ENCODE measurements around the gene ZBTB16.
A peak's percentile ranks its signal among the peaks of the same experiment; 100 is the strongest.

The ZBTB16 gene

DNA sequence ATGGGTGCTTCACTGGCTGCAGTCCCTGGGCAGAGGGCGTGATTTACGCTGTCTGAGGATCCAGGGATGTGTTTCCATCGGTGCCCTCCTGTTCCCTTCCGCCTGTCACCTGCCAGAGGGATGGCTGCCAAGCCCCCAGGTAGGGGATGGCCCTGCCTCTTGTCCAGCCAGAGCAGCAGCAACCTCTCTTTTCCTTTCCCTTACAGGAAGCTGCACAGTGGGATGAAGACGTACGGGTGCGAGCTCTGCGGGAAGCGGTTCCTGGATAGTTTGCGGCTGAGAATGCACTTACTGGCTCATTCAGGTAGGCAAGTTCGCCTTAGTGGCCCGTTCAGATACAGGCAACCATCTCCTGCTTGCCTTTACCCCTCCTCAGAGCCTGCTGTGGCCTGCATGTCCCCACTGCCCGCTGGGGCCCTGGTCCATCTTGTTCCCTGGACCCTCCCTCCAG lies 96.6 kb downstream of the ZBTB16 start:
- no peak for DNase-seq

DNA sequence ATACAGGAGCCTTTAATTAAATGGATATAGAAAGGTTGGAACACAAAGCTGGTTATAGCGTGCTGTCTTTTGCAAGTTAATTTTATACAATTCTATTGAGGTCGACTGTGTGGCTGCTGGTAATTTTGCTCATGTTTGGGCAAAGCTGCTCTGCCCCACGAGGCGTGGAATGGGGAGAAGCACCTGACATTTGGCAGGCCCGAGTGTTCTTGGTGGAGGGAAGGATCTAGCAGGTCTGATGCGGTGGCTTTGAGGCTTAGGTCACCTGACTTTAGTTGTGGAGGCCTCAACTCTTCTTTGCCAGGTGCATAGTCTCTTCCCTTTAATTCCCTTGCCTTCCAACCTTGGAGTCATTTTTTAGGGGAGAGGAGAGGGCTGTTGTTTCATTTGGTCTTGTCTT lies 97.3 kb downstream of the ZBTB16 start:
- DNase-seq = no peak

DNA sequence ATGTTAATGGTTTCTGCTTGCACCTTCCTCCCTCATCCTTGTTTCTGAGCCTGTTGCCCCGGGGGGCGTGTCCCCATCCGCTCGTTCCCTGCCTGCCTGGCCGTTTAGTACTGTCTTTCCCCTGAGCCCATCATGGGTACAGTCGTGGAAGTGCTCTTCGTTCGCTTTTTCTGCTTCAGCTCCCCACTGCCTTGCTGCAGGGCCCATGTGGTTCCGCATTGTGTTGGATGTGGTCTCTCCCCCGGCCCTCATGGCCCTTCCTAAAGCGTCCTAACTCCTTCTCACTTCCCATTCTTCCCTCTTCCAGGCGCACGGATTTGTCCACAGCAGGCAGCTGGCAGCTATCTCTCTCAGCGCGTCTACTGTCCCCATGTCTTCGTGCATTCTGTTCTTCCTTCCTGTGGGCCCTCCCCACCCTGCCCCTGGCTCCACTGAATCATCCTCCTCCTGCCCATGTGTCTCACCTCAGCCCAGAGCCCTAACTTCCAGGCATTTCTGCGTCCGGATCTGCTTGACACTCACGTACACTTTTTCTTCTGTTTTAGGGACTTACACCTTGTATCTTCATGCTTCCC lies 98.1 kb downstream of the ZBTB16 start:
- no peak for DNase-seq

GRCh38 chr11:114158421-114158820 lies 98.9 kb downstream of the ZBTB16 start:
- no peak for DNase-seq

GRCh38 chr11:114158886-114159285 lies 99.4 kb downstream of the ZBTB16 start:
- DNase-seq = no peak

DNA sequence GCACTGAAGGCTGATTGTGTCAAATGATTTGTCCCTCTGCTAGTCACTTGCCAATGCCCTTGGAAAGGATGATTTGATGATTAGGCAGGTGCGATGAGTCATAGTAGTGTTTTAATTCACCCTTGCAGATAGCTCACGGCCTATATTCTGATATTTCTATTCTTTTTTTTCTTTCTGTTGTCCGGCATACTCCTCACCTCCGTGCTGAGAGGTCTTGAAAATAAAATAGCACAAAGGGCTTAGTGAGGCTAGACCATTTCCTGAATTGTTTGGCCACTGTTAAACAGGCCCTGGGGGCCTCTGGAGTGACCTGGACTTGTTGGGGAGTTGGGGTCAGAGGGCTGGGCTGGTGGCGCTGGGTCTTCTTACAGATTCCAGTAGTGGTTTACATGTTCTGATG lies 99.8 kb downstream of the ZBTB16 start:
- DNase-seq = no peak

- DNase-seq = peak; percentile 89
Measured at GRCh38 chr11:114159802-114160632, 100.5 kb downstream of the ZBTB16 start.

DNA sequence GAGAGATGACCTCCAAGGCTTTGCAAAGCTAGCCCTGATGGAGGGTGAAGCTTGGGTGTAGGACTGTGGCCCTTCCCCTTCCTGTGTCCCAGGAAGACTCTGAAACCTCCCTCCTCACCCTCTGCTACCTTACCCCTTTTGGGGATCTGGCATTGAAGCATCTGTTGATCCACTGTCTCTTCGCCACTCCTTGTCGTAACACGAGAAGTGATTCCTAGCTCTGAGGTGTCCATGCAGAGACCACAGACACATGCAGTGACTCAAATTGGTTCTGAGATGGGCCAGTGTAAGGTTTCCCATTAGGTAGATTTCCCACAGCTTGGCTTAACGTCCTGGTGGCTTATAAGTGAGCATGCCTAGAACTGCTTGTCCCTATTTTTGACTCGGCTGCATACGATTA lies 101.4 kb downstream of the ZBTB16 start:
- DNase-seq = no peak

DNA sequence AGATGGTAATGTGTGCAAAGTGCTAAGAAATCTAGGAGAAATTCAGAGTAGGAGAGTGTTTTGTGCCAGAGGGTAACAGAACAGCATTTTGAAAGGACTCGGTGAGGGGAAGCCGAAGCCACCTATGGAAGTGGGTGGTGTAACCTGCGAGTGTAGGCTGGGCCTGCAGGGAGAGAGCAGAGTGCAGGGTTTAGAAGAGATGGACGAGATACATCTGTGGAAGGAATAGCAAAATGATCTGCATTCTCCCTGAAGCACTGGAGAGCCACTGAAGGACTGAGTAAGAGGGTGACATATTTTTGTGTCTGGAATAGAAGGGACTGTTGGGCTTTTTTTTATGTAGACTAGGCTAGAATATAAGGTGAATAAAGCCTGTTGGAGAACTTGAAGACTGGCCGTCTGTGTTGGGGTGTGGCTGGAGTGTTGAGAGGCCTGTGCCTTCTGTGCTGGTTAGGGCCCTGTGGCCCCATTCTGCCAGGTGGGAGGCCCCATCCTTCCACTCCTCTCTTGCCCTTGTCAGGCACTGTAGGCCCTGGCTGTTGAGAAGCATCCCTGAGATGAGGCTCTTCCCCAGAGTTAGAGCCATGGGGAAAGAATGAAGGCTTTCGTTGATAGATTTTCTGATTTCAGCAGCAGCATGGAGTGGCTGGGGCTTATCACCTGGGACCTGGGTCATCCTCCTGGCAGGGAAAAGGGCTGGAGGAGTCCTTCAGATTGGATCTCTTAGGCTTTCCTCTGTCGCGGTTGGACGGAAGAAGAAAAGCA lies 102.2 kb downstream of the ZBTB16 start:
- no peak for DNase-seq

DNA sequence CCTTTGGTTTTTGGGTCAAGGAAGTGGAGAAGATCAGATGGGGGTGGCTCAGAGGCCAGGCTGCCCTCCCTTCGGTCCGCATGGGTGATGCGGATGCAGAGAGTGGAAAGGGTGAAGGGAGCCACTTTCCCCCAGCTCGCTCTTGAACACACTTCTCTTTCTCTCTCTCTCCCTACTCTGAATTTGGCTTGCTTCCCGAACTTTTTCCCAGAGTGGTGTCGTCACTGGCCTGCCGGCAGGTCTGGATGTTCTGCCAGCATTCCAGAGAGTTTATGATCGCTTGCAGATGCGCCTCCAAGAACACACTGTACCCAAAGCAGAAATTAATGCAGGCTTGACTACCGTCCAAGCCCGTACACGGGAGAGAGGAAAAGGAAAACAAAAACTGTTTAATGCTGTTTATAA lies 103.2 kb downstream of the ZBTB16 start:
- DNase-seq = peak; percentile 88

DNA sequence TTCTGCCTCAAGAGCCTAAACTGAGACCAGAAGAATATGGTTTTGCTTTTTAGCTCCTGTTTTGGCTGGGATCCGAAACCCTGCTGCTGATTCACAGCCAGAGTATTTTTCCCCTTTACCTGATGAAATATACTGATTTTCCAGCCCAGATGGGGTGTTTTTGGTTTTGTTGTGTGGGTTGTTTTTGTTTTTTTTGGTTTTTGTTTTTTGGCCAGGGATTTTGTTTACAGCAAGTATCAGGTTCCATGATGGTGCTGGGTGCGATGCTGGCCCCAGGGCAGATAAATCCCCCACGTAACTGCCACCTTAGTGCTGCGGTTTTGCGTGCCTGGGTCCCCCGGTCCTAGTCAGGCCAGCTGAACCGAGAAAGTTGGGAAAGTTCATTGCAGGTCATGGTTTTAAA lies 103.7 kb downstream of the ZBTB16 start:
- DNase-seq = no peak

DNA sequence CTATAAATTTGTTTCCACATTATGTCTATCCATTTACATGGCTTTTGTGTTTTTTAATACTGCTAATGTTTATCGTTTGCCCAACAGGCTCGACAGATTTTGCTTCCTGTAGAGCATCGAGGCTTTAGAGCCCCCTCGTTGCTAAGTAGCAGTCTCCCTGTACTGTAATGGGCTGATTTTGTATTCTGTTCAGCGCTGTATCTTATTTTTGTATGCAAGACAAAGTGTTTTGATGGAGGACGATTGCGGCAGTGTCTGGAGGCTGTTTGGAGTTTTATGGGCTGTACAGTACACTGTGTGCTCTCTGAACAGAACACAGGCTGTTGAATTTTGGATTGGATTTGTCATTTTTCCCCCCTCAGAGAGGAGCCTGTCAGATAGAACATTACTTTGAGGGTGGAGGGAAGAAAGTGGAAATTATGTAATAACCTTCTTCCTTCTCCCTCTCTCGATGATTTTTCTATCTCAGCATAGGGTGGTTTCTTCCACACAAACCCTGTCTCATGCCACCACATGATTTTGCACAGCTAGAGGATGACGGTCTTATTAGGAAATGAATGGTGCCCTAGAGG lies 104.4 kb downstream of the ZBTB16 start:
- no peak for DNase-seq

DNA sequence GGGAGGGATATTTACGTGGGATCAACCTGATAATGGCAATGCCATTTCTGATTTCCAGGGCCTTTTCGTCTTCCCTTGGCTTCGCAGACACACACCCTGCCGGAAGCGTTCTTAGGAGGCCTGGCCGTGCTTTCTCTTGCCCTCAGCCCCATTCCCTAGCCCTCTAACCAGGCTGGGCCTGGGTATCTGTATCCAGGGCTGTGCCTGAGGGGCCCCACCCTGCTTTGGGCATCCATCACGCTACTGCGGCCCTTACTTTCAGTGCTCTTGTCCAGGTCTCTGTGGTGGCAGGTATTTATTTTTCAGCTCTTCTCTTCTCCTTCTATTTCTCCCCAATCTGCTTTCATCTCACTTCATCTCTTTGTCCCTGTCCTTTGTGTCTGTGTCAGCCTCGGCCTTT lies 105.0 kb downstream of the ZBTB16 start:
- DNase-seq = no peak

GRCh38 chr11:114165326-114166230 lies 106.1 kb downstream of the ZBTB16 start:
- no peak for DNase-seq

DNA sequence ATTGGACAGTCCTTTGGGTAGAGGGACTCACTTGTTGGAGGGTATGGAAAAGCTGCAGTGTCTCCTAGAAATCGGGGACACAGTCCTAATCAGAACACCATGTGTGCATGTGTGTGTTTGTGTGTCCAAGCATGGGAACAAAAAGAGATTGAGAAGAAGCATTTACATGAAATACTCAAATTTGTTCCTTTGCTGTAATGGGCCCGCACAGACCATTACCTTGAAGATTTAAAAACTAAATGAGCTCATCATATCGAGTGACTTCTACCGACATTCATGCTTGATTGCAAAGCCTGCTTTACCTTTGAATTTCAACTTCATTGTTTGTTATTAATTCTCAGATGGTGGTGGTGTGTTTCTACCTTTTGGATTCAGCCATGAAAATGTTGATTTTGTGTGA lies 106.9 kb downstream of the ZBTB16 start:
- no peak for DNase-seq

DNA sequence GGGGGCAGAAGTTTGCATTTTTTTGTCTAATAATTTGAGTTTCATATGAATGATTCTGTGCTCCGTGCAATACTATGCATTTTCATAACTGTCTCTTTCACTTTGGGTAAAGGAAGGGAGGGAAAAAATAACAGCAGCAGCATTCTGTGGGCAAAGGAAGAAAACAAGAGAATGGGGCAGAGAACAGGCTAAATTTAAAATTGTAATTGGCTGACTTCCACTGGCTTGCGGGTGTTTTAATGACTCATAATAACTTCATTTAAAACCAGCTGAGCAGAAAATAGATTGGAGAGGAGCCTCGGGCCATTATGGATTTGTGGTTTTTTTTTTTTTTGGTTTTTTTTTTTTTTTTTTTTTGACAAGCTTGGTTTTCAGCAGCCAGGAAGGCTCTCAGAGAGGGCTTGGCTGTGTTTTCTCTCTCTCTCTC lies 107.4 kb downstream of the ZBTB16 start:
- DNase-seq = peak; percentile 88

GRCh38 chr11:114167355-114167754 lies 107.8 kb downstream of the ZBTB16 start:
- DNase-seq = no peak

GRCh38 chr11:114167771-114168448 lies 108.4 kb downstream of the ZBTB16 start:
- DNase-seq = no peak

DNA sequence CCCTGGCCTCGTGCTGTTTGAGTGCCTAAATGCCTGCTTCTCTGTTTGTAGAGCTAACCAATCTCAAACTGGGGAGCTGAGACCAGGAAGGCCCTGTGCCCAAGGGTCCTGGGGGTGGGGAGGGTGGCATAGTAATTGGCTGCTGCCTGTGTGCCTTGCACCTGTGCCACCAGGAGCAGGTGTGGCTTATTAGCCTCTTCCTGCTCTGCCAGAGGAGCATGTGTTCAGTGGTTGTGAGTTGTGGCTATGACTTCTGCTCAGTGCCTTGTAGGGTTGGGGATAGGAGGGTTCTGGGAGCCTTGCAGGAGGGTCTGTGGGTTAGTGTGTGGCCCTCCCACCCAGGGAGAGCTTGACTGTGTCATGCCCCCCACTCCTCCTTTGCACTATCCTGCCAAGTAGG lies 109.2 kb downstream of the ZBTB16 start:
- no peak for DNase-seq

DNA sequence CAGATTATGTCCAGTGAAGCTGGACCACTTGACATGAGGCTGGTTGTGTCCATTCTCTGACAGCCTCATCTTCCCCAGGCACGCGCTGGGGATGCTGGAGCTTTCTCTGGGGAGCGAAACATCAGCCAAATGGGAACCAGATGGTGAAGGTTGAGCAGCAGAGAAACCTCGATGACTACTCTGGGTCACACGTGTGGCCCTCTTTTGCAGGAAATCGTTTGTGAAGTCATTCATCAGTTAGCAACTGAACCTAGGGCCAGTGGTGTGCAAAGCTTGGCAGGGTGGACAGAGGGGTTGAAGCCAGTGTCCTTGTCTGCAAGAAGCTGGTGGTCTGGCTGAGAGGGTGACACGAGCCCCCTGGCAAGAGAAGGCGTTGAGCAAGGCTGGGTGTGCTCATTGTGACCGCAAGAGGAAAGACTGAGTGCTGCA lies 109.8 kb downstream of the ZBTB16 start:
- no peak for DNase-seq

GRCh38 chr11:114169821-114170220 lies 110.3 kb downstream of the ZBTB16 start:
- DNase-seq = no peak

All from fibroblast of skin of back (primary cell).